Glomerular visceral epithelial cell (primary cell): ENCODE measurements around the gene ADORA1.

Experiments
- DNase-seq: peaks from one replicate; pipeline ENCODE4 v3.0.0-alpha.2; 2016; ENCODE audit errors: extremely low spot score

ADORA1 gene

GRCh38 chr1:203158423-203158822 is 30.9 kb downstream of the ADORA1 start:
- DNase-seq = no peak

DNA sequence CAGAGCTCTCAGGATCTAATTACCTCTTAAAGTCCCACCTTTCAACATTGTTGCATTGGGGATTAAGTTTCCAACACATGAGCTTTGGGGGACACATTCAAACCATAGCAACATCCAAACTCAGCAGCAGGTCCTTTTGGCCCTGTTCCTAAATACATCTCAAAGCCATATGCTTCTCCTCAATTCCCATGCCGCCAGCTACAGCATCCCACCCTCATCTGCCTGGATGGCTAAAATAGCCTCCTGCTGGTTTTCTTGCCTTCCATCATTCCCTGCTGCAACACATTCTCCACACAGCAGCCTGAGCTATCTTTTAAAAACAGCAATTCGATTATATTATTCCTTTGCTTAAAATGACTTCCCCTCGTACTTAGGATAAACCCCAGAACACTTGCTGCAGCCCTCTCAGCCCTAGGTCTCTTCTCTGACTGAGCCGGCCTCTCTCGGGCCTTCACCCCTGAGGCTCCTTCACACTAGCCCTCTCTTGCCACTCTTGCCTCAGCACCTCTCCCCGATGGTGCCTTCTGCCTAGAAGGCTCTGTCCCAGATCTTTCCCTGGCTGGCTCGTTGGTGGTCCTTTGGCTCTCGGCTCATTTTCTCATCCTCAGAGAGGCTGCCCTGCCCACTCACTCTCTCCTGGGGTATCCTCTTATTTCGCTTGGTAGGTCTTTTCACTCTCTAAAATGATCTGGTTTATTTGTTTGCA is 31.6 kb downstream of the ADORA1 start:
- DNase-seq = no peak

DNA sequence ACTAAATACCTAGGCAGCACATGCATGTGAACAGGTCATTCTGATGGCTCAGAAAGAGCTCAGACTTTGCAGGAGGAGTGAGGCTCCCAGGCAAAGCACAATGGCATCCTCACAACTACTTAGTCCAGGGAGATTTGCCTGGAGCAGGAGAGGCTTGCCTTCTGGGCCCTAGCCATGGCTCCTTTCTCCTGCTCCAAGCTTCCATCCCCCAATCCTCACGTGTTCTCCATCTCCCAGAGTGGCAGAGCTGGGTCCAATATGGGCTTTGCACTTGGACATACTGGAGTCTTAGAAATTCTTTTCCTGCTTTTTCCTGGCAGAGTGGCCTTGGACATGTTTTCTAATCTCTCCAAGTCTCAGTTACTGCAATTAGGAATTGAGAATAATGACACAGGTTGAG is 32.3 kb downstream of the ADORA1 start:
- DNase-seq = no peak

- no peak for DNase-seq
These were observed 33.6 kb downstream of the ADORA1 start for GRCh38 chr1:203161175-203161574.

GRCh38 chr1:203161703-203162102 is 34.2 kb downstream of the ADORA1 start:
- no peak for DNase-seq

- DNase-seq = no peak
These were observed 34.9 kb downstream of the ADORA1 start for GRCh38 chr1:203162403-203162802.

DNA sequence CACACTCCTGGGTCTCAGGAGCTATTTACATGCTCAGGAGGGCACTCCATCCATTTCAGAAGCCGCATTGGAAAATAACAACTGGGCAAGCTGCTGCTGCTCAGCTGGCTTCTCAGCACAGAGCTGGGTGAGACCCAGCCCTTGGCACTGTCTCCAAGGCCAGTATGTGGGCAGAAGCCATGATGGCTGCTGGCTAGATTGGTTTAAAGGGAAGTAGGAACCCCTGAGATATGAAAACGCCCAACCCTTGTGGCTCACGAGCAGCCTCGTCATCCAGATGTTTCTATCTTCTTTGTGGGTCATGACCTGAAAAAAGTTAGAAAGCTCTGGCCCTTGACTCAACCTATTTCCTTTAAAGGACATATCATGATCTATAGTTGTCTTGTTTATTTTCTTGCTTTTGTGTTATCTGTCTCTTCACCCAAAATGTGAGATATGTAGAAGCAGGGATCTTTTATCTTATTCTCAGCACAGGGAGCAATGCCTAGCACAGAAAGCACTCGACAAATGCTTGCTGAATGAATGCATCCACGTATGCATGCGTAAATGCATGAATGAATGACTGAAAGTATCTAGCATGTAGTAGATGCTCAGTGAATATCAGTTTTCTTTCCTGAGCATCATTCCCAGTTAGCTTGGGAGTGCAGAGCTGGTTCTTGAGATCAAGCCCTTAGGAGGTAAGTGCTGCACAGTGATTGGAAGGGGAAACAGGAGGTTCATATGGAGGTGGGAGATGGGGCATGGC is 36.5 kb downstream of the ADORA1 start:
- no peak for DNase-seq

- DNase-seq = no peak
These were observed 37.7 kb downstream of the ADORA1 start for GRCh38 chr1:203165101-203165799.

DNA sequence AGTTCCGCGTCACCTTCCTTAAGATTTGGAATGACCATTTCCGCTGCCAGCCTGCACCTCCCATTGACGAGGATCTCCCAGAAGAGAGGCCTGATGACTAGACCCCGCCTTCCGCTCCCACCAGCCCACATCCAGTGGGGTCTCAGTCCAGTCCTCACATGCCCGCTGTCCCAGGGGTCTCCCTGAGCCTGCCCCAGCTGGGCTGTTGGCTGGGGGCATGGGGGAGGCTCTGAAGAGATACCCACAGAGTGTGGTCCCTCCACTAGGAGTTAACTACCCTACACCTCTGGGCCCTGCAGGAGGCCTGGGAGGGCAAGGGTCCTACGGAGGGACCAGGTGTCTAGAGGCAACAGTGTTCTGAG is 38.3 kb downstream of the ADORA1 start:
- DNase-seq = no peak

- no peak for DNase-seq
These were observed 38.8 kb downstream of the ADORA1 start for GRCh38 chr1:203166192-203166940.

DNA sequence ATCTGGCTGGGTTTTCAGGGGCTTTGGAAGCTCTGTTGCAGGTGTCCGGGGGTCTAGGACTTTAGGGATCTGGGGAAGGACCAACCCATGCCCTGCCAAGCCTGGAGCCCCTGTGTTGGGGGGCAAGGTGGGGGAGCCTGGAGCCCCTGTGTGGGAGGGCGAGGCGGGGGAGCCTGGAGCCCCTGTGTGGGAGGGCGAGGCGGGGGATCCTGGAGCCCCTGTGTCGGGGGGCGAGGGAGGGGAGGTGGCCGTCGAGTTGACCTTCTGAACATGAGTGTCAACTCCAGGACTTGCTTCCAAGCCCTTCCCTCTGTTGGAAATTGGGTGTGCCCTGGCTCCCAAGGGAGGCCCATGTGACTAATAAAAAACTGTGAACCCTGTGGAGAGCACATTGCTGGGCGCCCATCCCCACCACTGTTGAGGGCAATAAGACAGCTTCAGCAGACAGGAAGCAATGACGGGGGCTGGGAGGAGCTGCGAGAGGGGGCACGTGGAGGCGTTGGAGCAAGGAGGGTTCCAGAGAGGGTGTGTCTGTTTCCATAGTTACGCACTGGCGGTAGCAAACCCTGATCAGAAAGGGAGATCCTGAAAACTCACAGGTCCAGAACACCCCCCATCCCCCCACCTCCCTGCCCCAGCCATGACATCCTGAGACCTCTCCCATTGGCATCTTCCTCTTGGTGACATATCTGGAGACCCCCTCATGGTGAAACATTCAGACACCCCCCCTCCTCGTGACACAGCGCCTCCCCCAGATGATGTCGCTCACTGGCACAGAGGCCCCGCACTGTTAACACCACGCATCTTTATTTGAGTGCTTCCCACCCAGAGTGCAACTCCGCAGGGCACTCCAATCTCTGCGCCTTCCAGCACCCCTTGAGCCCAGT is 39.7 kb downstream of the ADORA1 start:
- DNase-seq = peak; percentile 25

GRCh38 chr1:203167913-203168200 is 40.3 kb downstream of the ADORA1 start:
- DNase-seq = no peak

GRCh38 chr1:203168256-203168786 is 40.8 kb downstream of the ADORA1 start:
- DNase-seq = no peak

DNA sequence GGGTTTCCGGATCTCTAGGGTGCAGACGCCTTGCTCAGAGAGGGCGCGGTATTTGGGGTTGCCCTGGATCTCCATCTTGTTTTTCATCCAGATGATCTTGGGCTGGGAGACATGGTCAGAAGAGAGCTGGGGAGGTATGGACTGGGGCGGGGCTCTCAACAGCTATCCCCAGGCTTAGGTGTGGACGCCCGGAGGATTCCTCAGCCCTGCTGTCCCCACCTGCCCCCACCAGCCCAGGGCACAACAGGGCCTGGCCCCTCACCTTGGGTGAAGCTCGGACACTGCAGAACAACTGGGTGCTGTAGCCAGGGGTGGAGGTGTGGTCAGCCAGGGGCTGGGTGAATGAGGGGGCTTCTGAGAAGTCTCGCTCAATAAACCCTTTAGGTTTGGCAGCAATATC is 41.5 kb downstream of the ADORA1 start:
- no peak for DNase-seq

- DNase-seq = no peak
These were observed 42.4 kb downstream of the ADORA1 start for GRCh38 chr1:203169770-203170520.

- DNase-seq = no peak
These were observed 43.3 kb downstream of the ADORA1 start for GRCh38 chr1:203170625-203171330.

DNA sequence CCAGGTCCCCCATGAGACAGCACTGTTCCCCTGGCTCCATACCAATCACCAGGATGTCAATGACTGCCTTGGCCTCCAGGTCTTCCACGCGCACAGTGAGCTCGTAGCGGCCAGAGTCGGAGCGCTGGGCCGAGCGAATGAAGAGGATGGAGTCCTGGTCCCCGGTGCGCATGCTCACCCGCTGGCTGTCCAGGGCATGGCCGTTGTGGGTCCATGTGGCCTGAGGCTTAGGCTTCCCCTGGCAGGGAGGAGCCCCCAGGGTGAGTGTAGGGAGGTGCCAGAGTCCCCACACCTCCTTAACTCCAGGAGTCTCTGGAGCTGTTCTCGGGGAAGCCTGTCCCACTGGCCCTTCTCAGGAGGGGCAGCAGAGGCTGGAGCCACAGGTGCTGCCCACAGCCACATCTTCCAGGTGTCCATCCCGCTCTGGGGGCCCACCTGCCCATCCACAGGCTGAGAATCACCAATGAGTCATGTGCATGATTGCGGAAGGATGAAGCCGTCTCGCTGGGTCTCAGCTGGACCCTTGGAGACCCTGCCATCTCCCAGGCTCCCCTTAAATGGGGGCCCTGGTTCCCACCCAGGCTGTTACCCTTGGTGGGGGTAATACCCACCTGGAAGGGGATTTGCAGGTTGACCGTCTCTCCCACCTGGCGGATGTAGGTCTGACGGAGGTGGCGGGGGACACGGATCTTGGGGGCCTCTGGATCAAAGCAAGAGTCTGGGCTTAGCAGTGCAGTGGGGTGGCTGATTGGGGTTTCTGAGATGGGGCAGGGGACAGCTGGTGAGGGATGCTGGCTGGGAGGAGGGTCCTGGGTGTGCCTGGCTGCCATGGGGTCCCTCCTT is 44.0 kb downstream of the ADORA1 start:
- no peak for DNase-seq

GRCh38 chr1:203172184-203173010 is 44.9 kb downstream of the ADORA1 start:
- DNase-seq = peak; percentile 80
